Skin epidermis (tissue), 12 donors: Measurements from ENCODE around the gene HK3.
"Not testable (repeated sequence)": the region's sequence is repeated elsewhere in the genome, so short reads cannot be mapped to it uniquely, and the experiment has no call there.

Experiments
- H3K27ac ChIP-seq, 21 experiments: fragments of 200-600 bp; sonication (generic) in 11 of 21; one replicate each; pipeline ENCODE4 v1.5.0; 2020; ENCODE audit warnings: mild to moderate bottlenecking in 3 of 21, inconsistent platforms in 2 of 21, moderate library complexity in 2 of 21
- H3K4me3 ChIP-seq, 7 experiments: fragments of 200-600 bp; sonication (generic) in 2 of 7; one replicate each; pipeline ENCODE4 v1.5.0; 2020; ENCODE audit warnings: inconsistent platforms in 2 of 7, mild to moderate bottlenecking in 2 of 7, moderate library complexity in 1 of 7

The HK3 gene

GRCh38 chr5:176873541-176874172, 25.5 kb downstream of the HK3 start:
- Histone ChIP-seq H3K27ac (no peak overlapping the region), H3K4me3 (no peak overlapping the region)

DNA sequence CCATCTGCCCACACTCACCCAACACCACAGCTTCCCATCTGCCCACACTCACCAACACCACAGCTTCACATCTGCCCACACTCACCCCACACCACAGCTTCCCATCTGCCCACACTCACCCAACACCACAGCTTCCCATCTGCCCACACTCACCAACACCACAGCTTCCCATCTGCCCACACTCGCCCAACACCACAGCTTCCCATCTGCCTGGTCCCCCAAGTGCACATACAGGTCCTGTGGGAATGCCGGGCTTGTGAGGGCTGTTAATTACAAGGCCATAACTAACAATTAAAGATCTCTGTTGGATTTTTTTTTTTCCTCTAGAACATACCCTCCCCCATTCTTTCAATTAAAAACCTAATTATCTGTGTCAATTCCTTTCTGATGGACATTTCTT, 26.1 kb downstream of the HK3 start:
- not testable (repeated sequence) for H3K27ac ChIP-seq, H3K4me3 ChIP-seq

DNA sequence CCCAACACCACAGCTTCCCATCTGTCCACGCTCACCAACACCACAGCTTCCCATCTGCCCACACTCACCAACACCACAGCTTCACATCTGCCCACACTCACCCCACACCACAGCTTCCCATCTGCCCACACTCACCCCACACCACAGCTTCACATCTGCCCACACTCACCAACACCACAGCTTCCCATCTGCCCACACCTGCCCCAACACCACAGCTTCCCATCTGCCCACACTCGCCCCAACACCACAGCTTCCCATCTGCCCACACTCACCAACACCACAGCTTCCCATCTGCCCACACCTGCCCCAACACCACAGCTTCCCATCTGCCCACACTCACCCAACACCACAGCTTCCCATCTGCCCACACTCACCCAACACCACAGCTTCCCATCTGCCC, 26.6 kb downstream of the HK3 start:
- not testable (repeated sequence) for H3K4me3 ChIP-seq, H3K27ac ChIP-seq

DNA sequence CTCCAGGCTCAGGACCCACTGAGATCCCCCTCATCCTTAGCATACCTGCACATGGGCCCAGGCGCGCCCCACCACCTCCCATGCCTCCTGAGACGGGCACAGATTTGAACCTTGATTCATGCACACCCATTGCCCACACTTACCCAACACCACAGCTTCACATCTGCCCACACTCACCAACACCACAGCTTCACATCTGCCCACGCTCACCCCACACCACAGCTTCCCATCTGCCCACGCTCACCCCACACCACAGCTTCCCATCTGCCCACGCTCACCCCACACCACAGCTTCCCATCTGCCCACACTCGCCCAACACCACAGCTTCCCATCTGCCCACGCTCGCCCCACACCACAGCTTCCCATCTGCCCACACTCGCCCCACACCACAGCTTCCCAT, 28.5 kb downstream of the HK3 start:
- H3K27ac ChIP-seq, H3K4me3 ChIP-seq: not testable (repeated sequence)

- Histone ChIP-seq H3K27ac (no peak overlapping the region), H3K4me3 (no peak overlapping the region)
Observed at GRCh38 chr5:176870110-176870591, 29.0 kb downstream of the HK3 start.

GRCh38 chr5:176869501-176870109, 29.5 kb downstream of the HK3 start:
- H3K27ac ChIP-seq, result no peak overlapping the region
- H3K4me3 ChIP-seq, result no peak overlapping the region

DNA sequence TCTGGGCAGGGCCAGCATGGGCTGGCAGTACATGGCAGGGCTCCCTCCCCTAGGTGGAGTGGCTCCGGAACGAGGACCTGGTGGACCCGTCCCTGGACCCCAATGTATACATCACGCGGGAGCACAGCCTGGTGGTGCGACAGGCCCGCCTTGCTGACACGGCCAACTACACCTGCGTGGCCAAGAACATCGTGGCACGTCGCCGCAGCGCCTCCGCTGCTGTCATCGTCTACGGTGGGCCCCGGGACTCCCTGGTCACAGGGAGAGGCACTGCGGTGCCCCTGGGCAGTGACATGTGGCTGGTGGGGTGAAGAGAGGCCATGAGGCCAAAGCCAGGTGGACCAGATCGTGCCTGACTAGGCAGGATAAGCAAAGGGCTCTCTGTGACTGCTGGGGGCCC, 30.4 kb downstream of the HK3 start:
- no peak overlapping the region for H3K27ac ChIP-seq
- no peak overlapping the region for H3K4me3 ChIP-seq

- no peak overlapping the region for H3K4me3 ChIP-seq
Observed at GRCh38 chr5:176868126-176868525, 31.0 kb downstream of the HK3 start.

GRCh38 chr5:176866707-176867310, 32.3 kb downstream of the HK3 start:
- no peak overlapping the region for H3K4me3 ChIP-seq
- H3K27ac ChIP-seq, result no peak overlapping the region

More at GRCh38 chr5:176868126-176868525, 31.0 kb downstream of the HK3 start:
- H3K27ac ChIP-seq, result no peak overlapping the region

DNA sequence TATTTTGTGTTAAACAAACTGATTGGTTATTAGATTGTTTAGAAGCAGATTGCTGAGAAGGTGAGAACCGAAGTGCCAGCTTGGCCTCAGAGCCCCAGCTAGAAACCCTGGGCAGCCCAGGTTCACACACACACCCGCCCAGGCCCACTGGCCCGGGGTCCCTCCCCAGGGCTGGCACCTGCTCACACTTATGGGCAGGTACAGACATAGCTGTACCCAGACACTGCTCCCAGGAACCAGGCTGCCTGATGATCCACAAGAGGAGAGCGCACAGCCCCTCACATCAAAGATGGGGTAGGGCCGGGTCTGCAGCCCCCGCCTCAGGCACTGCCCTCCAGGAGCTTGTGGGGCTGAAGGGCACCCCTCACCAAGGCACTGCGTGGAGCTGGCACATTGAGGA, 33.2 kb downstream of the HK3 start:
- no peak overlapping the region for H3K4me3 ChIP-seq
- H3K27ac ChIP-seq, result no peak overlapping the region

GRCh38 chr5:176864755-176865154, 34.4 kb downstream of the HK3 start:
- Histone ChIP-seq H3K27ac (no peak overlapping the region), H3K4me3 (no peak overlapping the region)

GRCh38 chr5:176863765-176864098, 35.4 kb downstream of the HK3 start:
- Histone ChIP-seq H3K4me3 (no peak overlapping the region), H3K27ac (no peak overlapping the region)

GRCh38 chr5:176863041-176863764, 35.9 kb downstream of the HK3 start:
- Histone ChIP-seq H3K27ac (no peak overlapping the region), H3K4me3 (no peak overlapping the region)

DNA sequence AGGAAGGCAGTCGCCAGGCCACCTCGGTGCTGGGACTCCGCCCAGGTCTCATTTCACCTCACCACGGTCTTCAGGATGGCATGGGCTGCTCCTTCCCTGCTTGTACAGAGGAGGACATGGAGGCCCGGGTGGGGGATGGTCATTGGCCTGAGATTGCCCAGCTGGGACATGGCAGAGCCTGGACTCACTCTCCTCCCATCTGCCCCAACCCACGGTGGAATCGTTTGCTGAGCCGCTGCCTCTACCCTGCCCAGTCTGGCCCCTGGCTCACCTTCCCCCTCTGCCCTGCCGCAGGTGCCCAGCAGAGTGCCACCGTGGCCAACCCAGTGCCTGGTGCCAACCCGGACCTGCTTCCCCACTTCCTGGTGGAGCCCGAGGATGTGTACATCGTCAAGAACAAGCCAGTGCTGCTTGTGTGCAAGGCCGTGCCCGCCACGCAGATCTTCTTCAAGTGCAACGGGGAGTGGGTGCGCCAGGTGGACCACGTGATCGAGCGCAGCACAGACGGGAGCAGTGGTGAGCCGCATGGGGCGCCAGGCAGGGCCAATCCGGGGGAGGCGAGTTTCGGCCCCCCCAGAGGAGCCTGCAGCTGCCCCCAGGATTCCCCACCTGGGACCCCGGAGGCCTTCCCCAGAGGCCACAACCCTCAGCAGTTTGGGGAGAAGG, 36.7 kb downstream of the HK3 start:
- Histone ChIP-seq H3K4me3 (no peak overlapping the region), H3K27ac (no peak overlapping the region)

GRCh38 chr5:176861276-176861675, 37.9 kb downstream of the HK3 start:
- no peak overlapping the region for H3K27ac ChIP-seq
- H3K4me3 ChIP-seq, result no peak overlapping the region

GRCh38 chr5:176860381-176860780, 38.8 kb downstream of the HK3 start:
- Histone ChIP-seq H3K27ac (no peak overlapping the region), H3K4me3 (no peak overlapping the region)

- no peak overlapping the region for H3K4me3 ChIP-seq
- no peak overlapping the region for H3K27ac ChIP-seq
Observed at GRCh38 chr5:176859916-176860315, 39.2 kb downstream of the HK3 start.

DNA sequence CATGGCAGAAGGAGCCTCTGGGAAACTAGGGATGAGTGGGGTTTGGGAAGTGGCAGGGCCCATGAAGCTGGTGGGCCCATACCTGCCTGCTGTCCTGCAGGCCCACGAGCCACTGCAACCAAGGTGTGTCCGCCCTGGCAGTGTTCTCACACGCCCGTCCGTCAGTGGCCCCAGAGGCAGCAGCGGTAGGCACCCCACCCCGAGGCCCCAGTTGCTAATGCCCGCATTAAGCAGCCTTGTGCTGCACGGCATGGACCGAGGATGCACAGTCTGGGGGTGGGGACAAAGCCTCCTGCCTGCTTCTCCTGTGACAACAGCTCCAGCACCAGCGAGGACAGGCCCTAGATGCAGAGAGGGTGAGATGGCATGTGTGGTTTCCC, 41.3 kb downstream of the HK3 start:
- H3K27ac ChIP-seq, result no peak overlapping the region
- no peak overlapping the region for H3K4me3 ChIP-seq

DNA sequence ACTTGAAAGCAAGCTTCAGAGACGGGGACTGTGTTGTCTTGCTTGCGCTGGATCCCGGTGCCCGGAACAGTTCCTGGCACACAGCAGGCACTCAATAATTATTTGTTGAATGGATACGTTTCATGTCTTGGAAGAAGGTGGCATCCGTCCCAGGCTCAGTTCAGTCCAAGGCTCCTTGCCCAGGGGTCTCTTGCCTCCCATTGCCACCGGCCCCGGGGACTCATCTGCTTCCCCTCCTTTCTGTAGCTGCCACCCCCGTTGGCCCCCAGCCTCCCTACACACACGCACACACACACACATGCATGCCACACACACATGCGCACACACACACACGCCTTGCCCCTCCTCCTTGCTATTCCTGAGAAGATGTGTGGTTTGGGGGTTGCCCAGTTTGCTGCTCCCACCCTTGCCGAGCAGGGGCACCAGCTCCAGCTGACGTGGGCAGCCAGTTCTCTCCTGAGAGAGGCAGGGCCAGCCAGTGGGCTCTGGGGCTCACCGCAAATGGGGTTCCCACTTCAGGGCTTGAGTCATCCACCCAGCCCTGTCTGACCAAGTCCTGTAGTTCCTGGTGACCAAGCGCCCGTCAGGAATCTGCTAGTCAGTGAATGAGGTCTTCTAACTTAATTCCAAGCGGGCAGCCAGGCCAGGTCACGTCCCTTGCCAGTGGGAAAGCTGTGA, 41.8 kb downstream of the HK3 start:
- Histone ChIP-seq H3K4me3 (no peak overlapping the region), H3K27ac (no peak overlapping the region)

GRCh38 chr5:176856746-176857145, 42.4 kb downstream of the HK3 start:
- no peak overlapping the region for H3K4me3 ChIP-seq

More at GRCh38 chr5:176856746-176857145, 42.4 kb downstream of the HK3 start:
- H3K27ac ChIP-seq, result no peak overlapping the region
